Activated T-helper 2 cell treated with anti-CD3 and anti-CD28 coated beads, Interferon-gamma antibody, Interleukin-2, Interleukin-4, amounts not matched to agents 10 μg/mL and 5 μg/mL and 100 μg/mL, durations not matched to agents 14 hours and 24 hours and 36 hours (primary cell): ENCODE measurements around the gene C1orf146. TPM values are rescaled to one million over a fixed set of nuclear protein-coding genes. Genes with fewer than 3 reads are reported as not detected.
"Not testable (repeated sequence)": the region's sequence is repeated elsewhere in the genome, so short reads cannot be mapped to it uniquely, and the experiment has no call there.

Source experiments
- DNase-seq: peaks from one replicate; pipeline ENCODE4 v3.0.0; 2021; ENCODE audit warnings: low spot score
- H3K27ac Mint-ChIP-seq: one replicate; pipeline ENCODE4 v1.8.0; 2021; ENCODE audit warnings: mixed read lengths
- H3K27me3 Mint-ChIP-seq: one replicate; pipeline ENCODE4 v1.8.0; 2021; ENCODE audit warnings: low read depth, mixed read lengths
- H3K36me3 Mint-ChIP-seq: one replicate; pipeline ENCODE4 v1.8.0; 2021; ENCODE audit warnings: low read depth, mixed read lengths
- H3K4me1 Mint-ChIP-seq: one replicate; pipeline ENCODE4 v1.8.0; 2021; ENCODE audit warnings: low read depth, mixed read lengths
- H3K4me3 Mint-ChIP-seq: one replicate; pipeline ENCODE4 v1.8.0; 2021; ENCODE audit warnings: low read depth, mild to moderate bottlenecking, moderate library complexity, mixed read lengths
- H3K9me3 Mint-ChIP-seq: one replicate; pipeline ENCODE4 v1.8.0; 2021; ENCODE audit warnings: mixed read lengths
- intact Hi-C: fragments of 100-400 bp; cut with micrococcal nuclease; formaldehyde crosslinking; loops from one replicate; pipeline ENCODE4 v1.15.1; 2023
- total RNA-seq: library from RNA; stranded (reverse); gene quantifications from 2 replicates; pipeline ENCODE4 v1.2.3, GENCODE V29; 2022

The C1orf146 gene
- total RNA-seq, 1 donor from 2014 or later = not detected

GRCh38 chr1:92277105-92277723 lies 59.5 kb downstream of the C1orf146 start:
- intact Hi-C loops = no loop called here
- peaks cover 19% of the 10 kb centered on the region for H3K4me1 Mint-ChIP-seq
- H3K9me3 Mint-ChIP-seq = peaks cover 6% of the 10 kb centered on the region
- no peak overlapping the region for H3K4me3 Mint-ChIP-seq
- no peaks in the 10 kb centered on the region for H3K27me3 Mint-ChIP-seq
- H3K27ac Mint-ChIP-seq = no peak overlapping the region
- H3K36me3 Mint-ChIP-seq = peaks cover 81% of the 10 kb centered on the region
- no peak for DNase-seq

- H3K4me3 Mint-ChIP-seq, DNase-seq, intact Hi-C loops, H3K9me3 Mint-ChIP-seq, H3K27ac Mint-ChIP-seq, H3K27me3 Mint-ChIP-seq: not testable (repeated sequence)
- peaks cover 84% of the 10 kb centered on the region for H3K36me3 Mint-ChIP-seq
- H3K4me1 Mint-ChIP-seq = peaks cover 18% of the 10 kb centered on the region
Measured at GRCh38 chr1:92279781-92280180, 62.1 kb downstream of the C1orf146 start.

- H3K4me3 Mint-ChIP-seq = not testable (repeated sequence)
- Mint-ChIP-seq H3K9me3 (peaks cover 14% of the 10 kb centered on the region), H3K36me3 (peaks cover 88% of the 10 kb centered on the region)
Measured at GRCh38 chr1:92281411-92281810, 63.7 kb downstream of the C1orf146 start.

DNA sequence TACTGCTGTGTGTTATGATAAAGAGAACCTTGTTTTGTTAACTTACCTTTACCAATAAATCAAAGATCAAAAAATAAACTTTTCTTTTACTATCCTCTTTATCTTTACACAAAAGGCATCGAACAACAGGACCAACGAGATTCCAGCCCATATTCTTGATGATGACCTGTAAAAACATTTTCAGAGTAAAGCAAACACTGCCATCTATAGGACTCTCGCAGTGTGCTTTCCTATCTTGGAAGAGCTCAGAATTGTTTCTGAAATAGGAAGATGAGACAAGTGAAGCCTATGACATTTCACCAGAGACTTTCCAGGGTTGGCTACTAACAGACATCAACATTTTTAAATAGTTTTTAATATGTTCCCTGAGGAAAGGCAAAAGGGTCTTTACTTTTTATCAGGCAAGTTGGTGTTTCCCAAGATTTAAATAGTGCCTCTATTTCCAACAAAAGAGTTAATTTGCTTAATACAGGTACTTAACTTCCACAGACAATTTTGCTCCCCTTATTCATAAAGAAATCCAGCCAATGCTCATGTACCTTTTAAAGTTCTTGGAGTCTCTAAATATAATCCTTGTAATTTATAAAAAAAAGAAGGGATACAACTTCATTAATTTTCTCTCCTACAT lies 73.8 kb downstream of the C1orf146 start:
- no peak for DNase-seq
- intact Hi-C loops = loop anchor here (1.0 to 10.0 kb wide), 3 partner anchors 207 to 777 kb away; partner anchors contain the start of gene BTBD8
- peaks cover 64% of the 10 kb centered on the region for H3K36me3 Mint-ChIP-seq

More at GRCh38 chr1:92281411-92281810, 63.7 kb downstream of the C1orf146 start:
- DNase-seq, H3K27me3 Mint-ChIP-seq, H3K27ac Mint-ChIP-seq, intact Hi-C loops: not testable (repeated sequence)
- H3K4me1 Mint-ChIP-seq = peaks cover 11% of the 10 kb centered on the region

More for the DNA sequence above, 73.8 kb downstream of the C1orf146 start:
- Mint-ChIP-seq H3K4me1 (peaks cover 26% of the 10 kb centered on the region), H3K27ac (no peak overlapping the region), H3K9me3 (no peaks in the 10 kb centered on the region), H3K27me3 (no peaks in the 10 kb centered on the region), H3K4me3 (no peak overlapping the region)

Other genes starting within 250 kb of the C1orf146 start
- 2.3 TPM in 2 replicates for gene EPHX4, start 187.9 kb upstream of the C1orf146 start, total RNA-seq
- gene SETSIP, start 142.5 kb upstream of the C1orf146 start, total RNA-seq = not detected in 2 replicates
- gene BTBD8, start 137.6 kb upstream of the C1orf146 start, total RNA-seq = 1.4 and 2.4 TPM in 2 replicates
- 29.5 and 30.8 TPM in 2 replicates for gene GLMN, start 81.1 kb downstream of the C1orf146 start, total RNA-seq
- 41.9 and 42.8 TPM in 2 replicates for gene RPAP2, start 81.1 kb downstream of the C1orf146 start, total RNA-seq